Amygdala (tissue), 56 donors: ENCODE results near the gene ABCC1.
A peak's percentile ranks its signal among the peaks of the same experiment; 100 is the strongest.
"Not testable (repeated sequence)": the region's sequence is repeated elsewhere in the genome, so short reads cannot be mapped to it uniquely, and the experiment has no call there.

Experiments used
- DNase-seq, 56 donors: peaks; one replicate each; lab custom pipeline; 2025; lab: John Stamatoyannopoulos, UW

Gene ABCC1

GRCh38 chr16:16166085-16166484 is 216.7 kb downstream of the ABCC1 start:
- DNase-seq: no peak

- no peak for DNase-seq
Measured at GRCh38 chr16:16166949-16167348, 217.5 kb downstream of the ABCC1 start.

GRCh38 chr16:16167927-16168326 is 218.5 kb downstream of the ABCC1 start:
- DNase-seq: no peak

- DNase-seq: no peak
Measured at GRCh38 chr16:16168431-16168830, 219.0 kb downstream of the ABCC1 start.

- no peak for DNase-seq
Measured at GRCh38 chr16:16169615-16170014, 220.2 kb downstream of the ABCC1 start.

- DNase-seq: no peak
Measured at GRCh38 chr16:16171332-16171919, 222.0 kb downstream of the ABCC1 start.

GRCh38 chr16:16172991-16173390 is 223.6 kb downstream of the ABCC1 start:
- DNase-seq: no peak

- DNase-seq: peak in 3 of 56 donors; percentile 3 to 7 (median 6)
Measured at GRCh38 chr16:16175296-16175695, 225.9 kb downstream of the ABCC1 start.

GRCh38 chr16:16176328-16176727 is 226.9 kb downstream of the ABCC1 start:
- no peak for DNase-seq

- no peak for DNase-seq
Measured at GRCh38 chr16:16178455-16179162, 229.2 kb downstream of the ABCC1 start.

- not testable (repeated sequence) for DNase-seq
Measured at GRCh38 chr16:16181748-16182147, 232.3 kb downstream of the ABCC1 start.

- DNase-seq: no peak
Measured at GRCh38 chr16:16182918-16183317, 233.5 kb downstream of the ABCC1 start.

- DNase-seq: no peak
Measured at GRCh38 chr16:16183562-16183961, 234.1 kb downstream of the ABCC1 start.

GRCh38 chr16:16184594-16184993 is 235.2 kb downstream of the ABCC1 start:
- no peak for DNase-seq

- no peak for DNase-seq
Measured at GRCh38 chr16:16185095-16185494, 235.7 kb downstream of the ABCC1 start.

GRCh38 chr16:16186820-16187219 is 237.4 kb downstream of the ABCC1 start:
- DNase-seq: no peak

GRCh38 chr16:16188827-16189226 is 239.4 kb downstream of the ABCC1 start:
- DNase-seq: no peak

- DNase-seq: no peak
Measured at GRCh38 chr16:16189842-16190241, 240.4 kb downstream of the ABCC1 start.

GRCh38 chr16:16190546-16190945 is 241.1 kb downstream of the ABCC1 start:
- DNase-seq: no peak

GRCh38 chr16:16190966-16191365 is 241.6 kb downstream of the ABCC1 start:
- not testable (repeated sequence) for DNase-seq

- no peak for DNase-seq
Measured at GRCh38 chr16:16191493-16192167, 242.2 kb downstream of the ABCC1 start.
